HG02763 (cell line): Measurements from ENCODE around the gene ZCWPW1.
"Not testable (repeated sequence)": the region's sequence is repeated elsewhere in the genome, so short reads cannot be mapped to it uniquely, and the experiment has no call there.

Source experiments
- ATAC-seq: cut with Tn5 transposase; IDR thresholded peaks from one replicate; pipeline ENCODE4 v1.9.1; 2021; ENCODE audit warnings: mild to moderate bottlenecking, moderate library complexity; ENCODE audit not compliant: unreplicated experiment

The ZCWPW1 gene

GRCh38 chr7:100455206-100455605 is 26.7 kb upstream of the ZCWPW1 start:
- ATAC-seq = no peak

- ATAC-seq = not testable (repeated sequence)
Measured at GRCh38 chr7:100453854-100454253, 25.4 kb upstream of the ZCWPW1 start.

GRCh38 chr7:100452513-100452912 is 24.0 kb upstream of the ZCWPW1 start:
- no peak for ATAC-seq

GRCh38 chr7:100449190-100449795 is 20.8 kb upstream of the ZCWPW1 start:
- no peak for ATAC-seq

GRCh38 chr7:100447363-100447762 is 18.9 kb upstream of the ZCWPW1 start:
- not testable (repeated sequence) for ATAC-seq

- no peak for ATAC-seq
Measured at GRCh38 chr7:100446040-100446439, 17.5 kb upstream of the ZCWPW1 start.

GRCh38 chr7:100444311-100445278 is 16.1 kb upstream of the ZCWPW1 start:
- ATAC-seq = no peak

GRCh38 chr7:100443096-100443840 is 14.8 kb upstream of the ZCWPW1 start:
- ATAC-seq = no peak

GRCh38 chr7:100441641-100442535 is 13.4 kb upstream of the ZCWPW1 start:
- no peak for ATAC-seq

- ATAC-seq = not testable (repeated sequence)
Measured at GRCh38 chr7:100439244-100439643, 10.7 kb upstream of the ZCWPW1 start.

GRCh38 chr7:100438731-100439130 is 10.2 kb upstream of the ZCWPW1 start:
- ATAC-seq = not testable (repeated sequence)

GRCh38 chr7:100438172-100438571 is 9.7 kb upstream of the ZCWPW1 start:
- ATAC-seq = no peak

GRCh38 chr7:100437150-100438100 is 8.9 kb upstream of the ZCWPW1 start:
- no peak for ATAC-seq

GRCh38 chr7:100435401-100436304 is 7.2 kb upstream of the ZCWPW1 start:
- ATAC-seq = peak; percentile 17

GRCh38 chr7:100434297-100435144 is 6.0 kb upstream of the ZCWPW1 start:
- no peak for ATAC-seq

GRCh38 chr7:100433592-100434296 is 5.2 kb upstream of the ZCWPW1 start:
- ATAC-seq = no peak

- no peak for ATAC-seq
Measured at GRCh38 chr7:100433276-100433591, 4.7 kb upstream of the ZCWPW1 start.
